Pons (tissue), 1 donor: ENCODE measurements around the gene DYSF.

Source experiments
- DNase-seq: peaks from one replicate; pipeline ENCODE4 v3.0.0-alpha.2; 2016; ENCODE audit warnings: low spot score

The DYSF gene

GRCh38 chr2:71502941-71503738 is 49.8 kb downstream of the DYSF start:
- no peak for DNase-seq

- no peak for DNase-seq
Measured at GRCh38 chr2:71503837-71504236, 50.5 kb downstream of the DYSF start.

- DNase-seq, result no peak
Measured at GRCh38 chr2:71504611-71505010, 51.2 kb downstream of the DYSF start.

- DNase-seq, result no peak
Measured at GRCh38 chr2:71505086-71505769, 51.9 kb downstream of the DYSF start.

- DNase-seq, result no peak
Measured at GRCh38 chr2:71505770-71506140, 52.4 kb downstream of the DYSF start.

GRCh38 chr2:71506222-71507153 is 53.1 kb downstream of the DYSF start:
- no peak for DNase-seq

- DNase-seq, result no peak
Measured at GRCh38 chr2:71507476-71507875, 54.1 kb downstream of the DYSF start.

GRCh38 chr2:71510196-71510807 is 56.9 kb downstream of the DYSF start:
- DNase-seq, result peak; percentile 45

GRCh38 chr2:71510938-71511337 is 57.6 kb downstream of the DYSF start:
- DNase-seq, result no peak

GRCh38 chr2:71511776-71512175 is 58.4 kb downstream of the DYSF start:
- DNase-seq, result no peak

GRCh38 chr2:71512386-71512785 is 59.0 kb downstream of the DYSF start:
- DNase-seq, result no peak

- no peak for DNase-seq
Measured at GRCh38 chr2:71513096-71513495, 59.7 kb downstream of the DYSF start.

- DNase-seq, result no peak
Measured at GRCh38 chr2:71513721-71514120, 60.4 kb downstream of the DYSF start.

GRCh38 chr2:71516253-71516888 is 63.0 kb downstream of the DYSF start:
- no peak for DNase-seq

GRCh38 chr2:71517851-71518250 is 64.5 kb downstream of the DYSF start:
- DNase-seq, result no peak

GRCh38 chr2:71521436-71521950 is 68.1 kb downstream of the DYSF start:
- no peak for DNase-seq

- no peak for DNase-seq
Measured at GRCh38 chr2:71524476-71524875, 71.1 kb downstream of the DYSF start.

GRCh38 chr2:71526141-71526540 is 72.8 kb downstream of the DYSF start:
- no peak for DNase-seq

GRCh38 chr2:71526975-71527374 is 73.6 kb downstream of the DYSF start:
- DNase-seq, result no peak

GRCh38 chr2:71528131-71528591 is 74.8 kb downstream of the DYSF start:
- no peak for DNase-seq

GRCh38 chr2:71528749-71529148 is 75.4 kb downstream of the DYSF start:
- DNase-seq, result no peak
